Fibroblast of mammary gland (primary cell): ENCODE results near the gene SLC41A2.
A peak's percentile ranks its signal among the peaks of the same experiment; 100 is the strongest.

Experiments
- DNase-seq: peaks from one replicate; pipeline ENCODE4 v3.0.0-alpha.2; 2010; ENCODE audit warnings: low read depth
- H3K4me3 ChIP-seq: 2 replicates; pipeline ENCODE4 v1.5.1; 2011; ENCODE audit warnings: low read depth, mild to moderate bottlenecking, low read length, moderate library complexity; ENCODE audit not compliant: control insufficient read depth
- CTCF ChIP-seq: conservative IDR thresholded peaks from 2 replicates; pipeline ENCODE4 v1.5.1; 2011; ENCODE audit warnings: low read depth, low read length, inconsistent platforms; ENCODE audit not compliant: control insufficient read depth, insufficient read depth

SLC41A2 gene

GRCh38 chr12:104975587-104976343 lies 17.7 kb upstream of the SLC41A2 start:
- DNase-seq, result peak; percentile 76
- no peak overlapping the region for H3K4me3 ChIP-seq
- TF ChIP-seq CTCF, result no peak

GRCh38 chr12:104974626-104975290 lies 16.7 kb upstream of the SLC41A2 start:
- DNase-seq, result peak; percentile 55
- H3K4me3 ChIP-seq, result no peak overlapping the region
- no peak for TF ChIP-seq CTCF

GRCh38 chr12:104973250-104973649 lies 15.2 kb upstream of the SLC41A2 start:
- TF ChIP-seq CTCF, result no peak
- no peak for DNase-seq
- no peak overlapping the region for H3K4me3 ChIP-seq

- no peak overlapping the region for H3K4me3 ChIP-seq
- TF ChIP-seq CTCF, result no peak
- peak; percentile 26 for DNase-seq
Observed at GRCh38 chr12:104971306-104971705, 13.2 kb upstream of the SLC41A2 start.

- TF ChIP-seq CTCF, result no peak
- DNase-seq, result no peak
- H3K4me3 ChIP-seq, result no peak overlapping the region
Observed at GRCh38 chr12:104969343-104969742, 11.3 kb upstream of the SLC41A2 start.

- no peak for DNase-seq
- no peak overlapping the region for H3K4me3 ChIP-seq
- TF ChIP-seq CTCF, result no peak
Observed at GRCh38 chr12:104966677-104967076, 8.6 kb upstream of the SLC41A2 start.
